Stomach (tissue), 9 donors: ENCODE data around the gene OMP. TPM values are rescaled to one million over a fixed set of nuclear protein-coding genes. Genes with fewer than 3 reads are reported as not detected.

ENCODE experiments used
- DNase-seq, 2 donors: peaks; one replicate each; pipeline versions ENCODE4 v3.0.0 to v3.0.0-alpha.2; 2013 to 2019
- H3K27ac ChIP-seq, 5 donors: fragments of 200-600 bp in 4 of 5; sonication (generic) in 4 of 5; one replicate each; pipeline ENCODE4 v1.5.1; 2013 to 2019; ENCODE audit warnings: mild to moderate bottlenecking in 1 of 5, moderate library complexity in 1 of 5
- H3K27me3 ChIP-seq, 3 donors: fragments of 200-600 bp; sonication (generic); one replicate each; pipeline ENCODE4 v1.5.1; 2017 to 2019; ENCODE audit warnings: mixed run types in 1 of 3
- H3K36me3 ChIP-seq, 4 donors: fragments of 200-600 bp; sonication (generic); 1 replicate in 3 of 4; 2 replicates in 1 of 4; pipeline ENCODE4 v1.5.1; 2016 to 2019
- H3K4me1 ChIP-seq, 4 donors: fragments of 200-600 bp; sonication (generic); one replicate each; pipeline ENCODE4 v1.5.1; 2016 to 2019
- H3K4me3 ChIP-seq, 4 donors: fragments of 200-600 bp; sonication (generic) in 3 of 4; one replicate each; pipeline ENCODE4 v1.5.1; 2016 to 2019; ENCODE audit warnings: mild to moderate bottlenecking in 1 of 4
- H3K9me3 ChIP-seq, 4 donors: fragments of 200-600 bp; sonication (generic); one replicate each; pipeline ENCODE4 v1.5.1; 2016 to 2019
- CTCF ChIP-seq, 7 experiments: fragments of 450-650 bp in 4 of 7; fragments of 200-600 bp in 3 of 7; sonication (generic) in 3 of 7; IDR thresholded peaks; one replicate each; pipeline ENCODE4 v1.5.1; 2016 to 2019; ENCODE audit warnings: antibody characterized with exemption in 7 of 7, control low read depth in 2 of 7, mild to moderate bottlenecking in 1 of 7
- EP300 ChIP-seq: sonication (generic); formaldehyde crosslinking; IDR thresholded peaks from one replicate; pipeline ENCODE4 v1.6.1; 2017; ENCODE audit warnings: antibody characterized with exemption
- POLR2A ChIP-seq, 4 donors: fragments of 450-650 bp; IDR thresholded peaks; one replicate each; pipeline ENCODE4 v1.6.1; 2016; ENCODE audit warnings: antibody characterized with exemption in 4 of 4, control low read depth in 2 of 4, mild to moderate bottlenecking in 1 of 4, moderate library complexity in 1 of 4
- POLR2AphosphoS5 ChIP-seq, 3 donors: sonication (generic); formaldehyde crosslinking; IDR thresholded peaks; one replicate each; pipeline ENCODE4 v1.6.1; 2016; ENCODE audit warnings: antibody characterized with exemption in 3 of 3
- WGBS, 5 donors: extraction: QIAGEN DNeasy Blood & Tissue Kit in 3 of 5; methylation state at CpG; one replicate each; pipeline versions ENCODE4 v1.1.5 to v1.1.7; 2013 to 2018; 5-methylcytosine and 5-hydroxymethylcytosine counted together
- intact Hi-C: fragments of 100-400 bp; cut with DNase I; formaldehyde crosslinking; loops from one replicate; pipeline ENCODE4 v1.15.1; 2023; ENCODE audit warnings: low total_unique reads
- polyA plus RNA-seq, 3 donors: library from polyadenylated mRNA; stranded (reverse); fragments of 200-250 nt; gene quantifications; one replicate each; pipeline ENCODE4 v1.2.3, GENCODE V29; 2013
- total RNA-seq, 5 donors: library from RNA; depleted of rRNA; stranded (reverse); fragments of >200 nt; gene quantifications; one replicate each; pipeline versions ENCODE4 v1.1.0 to v1.2.3, GENCODE V29; 2014 to 2016
- donor health status: healthy with polysubstance abuse.
- donor health status: Bipolar disorder and iron deficiency.
- donor health status: healthy.

Gene OMP
- total and polyA plus RNA-seq, 8 donors, result 1.1 to 63.7 (median 16.4) TPM; not detected in 3

GRCh38 chr11:77127235-77127911 lies 24.7 kb downstream of the OMP start:
- WGBS, 5 donors, result 2 to 6% (median 3%) methylated on average over 17 to 27 of the region's 27 CpGs
- H3K36me3 ChIP-seq, result peaks cover 17 to 34% (median 23%) of the 10 kb centered on the region in 4 donors
- TF ChIP-seq CTCF (IDR thresholded peaks at IDR 0.05) (peak in 6 of 7 experiments; percentile 93 to 99 (median 96)), POLR2A (IDR thresholded peaks at IDR 0.05) (no peak)
- H3K4me3 ChIP-seq, result peak overlapping the region; percentile 37 to 45 (median 43)
- H3K27ac ChIP-seq, result peak overlapping the region in 2 of 5 donors; percentile 3 to 5
- peaks cover 0 to 13% (median 0%) of the 10 kb centered on the region in 3 donors for H3K27me3 ChIP-seq
- H3K9me3 ChIP-seq, result no peaks in the 10 kb centered on the region
- H3K4me1 ChIP-seq, result peaks cover 21 to 46% (median 34%) of the 10 kb centered on the region in 4 donors
- peak; percentile 60 to 87 for DNase-seq
- intact Hi-C loops, result loop anchor here (5.0 to 10.0 kb wide), 2 partner anchors 60 to 427 kb away; no protein-coding TSS in a partner anchor

GRCh38 chr11:77127920-77128691 lies 25.5 kb downstream of the OMP start, which contains the start of gene MYO7A:
Gene MYO7A, plus strand, starts transcription at chr11:77128246. Its CDS starts 2,389 bp downstream, at chr11:77130635.
- intact Hi-C loops, result loop anchor here (5.0 to 10.0 kb wide), 2 partner anchors 59 to 427 kb away; no protein-coding TSS in a partner anchor
- DNase-seq, result peak; percentile 56 to 94
- 13 to 31% (median 20%) methylated on average over 16 to 20 of the region's 20 CpGs for WGBS, 5 donors

GRCh38 chr11:77129069-77129841 lies 26.6 kb downstream of the OMP start:
- no peak for DNase-seq
- TF ChIP-seq EP300 (no peak), POLR2AphosphoS5 (IDR thresholded peaks at IDR 0.05) (no peak), POLR2A (IDR thresholded peaks at IDR 0.05) (no peak), CTCF (IDR thresholded peaks at IDR 0.05) (no peak)
- Histone ChIP-seq H3K4me3 (no peak overlapping the region), H3K36me3 (peaks cover 0 to 15% (median 4%) of the 10 kb centered on the region in 4 donors), H3K4me1 (peaks cover 21 to 46% (median 34%) of the 10 kb centered on the region in 4 donors), H3K9me3 (no peaks in the 10 kb centered on the region), H3K27me3 (peaks cover 0 to 13% (median 0%) of the 10 kb centered on the region in 3 donors), H3K27ac (no peak overlapping the region)
- WGBS, 5 donors, result 77 to 93% (median 92%) methylated on average over 6 to 11 of the region's 11 CpGs
- intact Hi-C loops, result loop anchor here (5.0 to 10.0 kb wide), 2 partner anchors 58 to 426 kb away; no protein-coding TSS in a partner anchor

More at GRCh38 chr11:77127920-77128691, 25.5 kb downstream of the OMP start, which contains the start of gene MYO7A:
- Histone ChIP-seq H3K36me3 (peaks cover 11 to 26% (median 16%) of the 10 kb centered on the region in 4 donors), H3K27ac (peak within 1 kb of the TSS in 2 of 5 donors; percentile 3 to 5), H3K9me3 (no peaks in the 10 kb centered on the region), H3K4me1 (peaks cover 21 to 46% (median 34%) of the 10 kb centered on the region in 4 donors), H3K27me3 (peaks cover 0 to 13% (median 0%) of the 10 kb centered on the region in 3 donors), H3K4me3 (peak within 1 kb of the TSS; percentile 37 to 45 (median 43))
- TF ChIP-seq CTCF (IDR thresholded peaks at IDR 0.05) (no peak), POLR2A (IDR thresholded peaks at IDR 0.05) (no peak), EP300 (no peak), POLR2AphosphoS5 (IDR thresholded peaks at IDR 0.05) (no peak)
